K562 (cell line): ENCODE results near the gene RNF214. TPM values are rescaled to one million over a fixed set of nuclear protein-coding genes. Genes with fewer than 3 reads are reported as not detected.

Experiments
- ATAC-seq: fragments of 200-7000 bp; cut with Tn5 transposase; 3 replicates; pipeline ENCODE4 v1.9.1; 2020; ENCODE audit warnings: moderate library complexity
- BruUV-seq: library from RNA; stranded (reverse); fragments of 400-500 nt; replicated peaks from 2 replicates; lab custom pipeline; 2021; lab: Mats Ljungman, UMichigan
- CTCF ChIA-PET: fragments of 300-600 bp; formaldehyde crosslinking; extraction: SDS; loops from one replicate; lab custom pipeline; 2021; ENCODE audit warnings: low intra/inter-chr PET ratio; lab: Yijun Ruan, JAX
- POLR2A ChIA-PET: fragments of 300-600, 350-650 bp; sonication (Branson Sonifier 250); formaldehyde crosslinking; extraction: SDS; loops from one replicate; lab custom pipeline; 2021; ENCODE audit warnings: antibody characterized with exemption, inconsistent platforms; lab: Yijun Ruan, JAX
- DNase-seq, 4 experiments: peaks; one replicate each; pipeline versions ENCODE4 v3.0.0 to v3.0.0-alpha.2; 2011 to 2018; ENCODE audit warnings: low spot score in 3 of 4, mixed read lengths in 3 of 4; ENCODE audit errors: extremely low read depth in 1 of 4
- FAIRE-seq: peaks from 2 replicates; lab custom pipeline; 2011; peaks lifted over from hg19 to GRCh38; lab: Jason Lieb, UNC
- H2AFZ ChIP-seq: 2 replicates; pipeline ENCODE4 v1.6.0; 2011; ENCODE audit warnings: low read depth, low read length, control low read depth, inconsistent platforms
- H3K27ac ChIP-seq: fragments of 200-600 bp; 3 replicates; pipeline ENCODE4 v1.8.0; 2011; ENCODE audit warnings: low read depth, mild to moderate bottlenecking, control low read depth, inconsistent platforms, low read length, moderate library complexity, mixed read lengths; ENCODE audit errors: extremely low read depth
- H3K27me3 ChIP-seq, 2 experiments: fragments of 300-600 bp in 1 of 2; 2 replicates in 1 of 2; 3 replicates in 1 of 2; pipeline versions ENCODE4 v1.6.0 to v1.8.0; 2011; ENCODE audit warnings: inconsistent platforms in 2 of 2, low read length in 2 of 2, mild to moderate bottlenecking in 1 of 2, mixed read lengths in 1 of 2, moderate library complexity in 1 of 2; ENCODE audit not compliant: control insufficient read depth in 2 of 2, insufficient read depth in 2 of 2
- H3K36me3 ChIP-seq: fragments of 300-600 bp; 3 replicates; pipeline ENCODE4 v1.8.0; 2011; ENCODE audit warnings: mild to moderate bottlenecking, low read length, inconsistent platforms; ENCODE audit not compliant: control insufficient read depth, insufficient read depth
- H3K4me1 ChIP-seq, 2 experiments: fragments of 200-600 bp in 1 of 2; replicated peaks in 1 of 2; 2 replicates in 1 of 2; 3 replicates in 1 of 2; pipeline versions ENCODE4 v1.5.1 to v1.8.0; 2011; ENCODE audit warnings: inconsistent platforms in 2 of 2, low read length in 2 of 2, mild to moderate bottlenecking in 1 of 2, mixed read lengths in 1 of 2, moderate library complexity in 1 of 2; ENCODE audit not compliant: control insufficient read depth in 2 of 2, insufficient read depth in 2 of 2
- H3K4me2 ChIP-seq: 2 replicates; pipeline ENCODE4 v1.6.1; 2011; ENCODE audit warnings: low read length, control low read depth, inconsistent platforms, mixed read lengths; ENCODE audit not compliant: insufficient read depth
- H3K4me3 ChIP-seq: fragments of 200-600 bp; sonication (generic), shearing (Covaris generic); 2 replicates; pipeline ENCODE4 v1.5.1; 2016; ENCODE audit warnings: control low read depth, inconsistent platforms
- H3K79me2 ChIP-seq: fragments of 200-600 bp; 3 replicates; pipeline ENCODE4 v1.8.0; 2011; ENCODE audit warnings: low read length, inconsistent platforms; ENCODE audit not compliant: control insufficient read depth, insufficient read depth
- H3K9ac ChIP-seq, 2 experiments: 2 replicates each; pipeline versions ENCODE4 v1.6.0 to v1.6.1; 2011; ENCODE audit warnings: low read depth in 2 of 2, low read length in 2 of 2, control low read depth in 1 of 2, inconsistent platforms in 1 of 2, mild to moderate bottlenecking in 1 of 2, mixed read lengths in 1 of 2; ENCODE audit not compliant: insufficient read depth in 1 of 2
- H3K9me1 ChIP-seq: one replicate; pipeline ENCODE4 v1.6.0; 2011; ENCODE audit warnings: inconsistent platforms, mild to moderate bottlenecking, low read length, moderate library complexity; ENCODE audit not compliant: control insufficient read depth, insufficient read depth
- H3K9me3 ChIP-seq: replicated peaks from 2 replicates; pipeline ENCODE4 v1.5.1; 2011; ENCODE audit warnings: low read depth, low read length, inconsistent platforms; ENCODE audit not compliant: control insufficient read depth, insufficient read depth
- H4K20me1 ChIP-seq: replicated peaks from 2 replicates; pipeline ENCODE4 v1.6.1; 2011; ENCODE audit warnings: low read length, inconsistent platforms, mixed read lengths; ENCODE audit not compliant: control insufficient read depth, insufficient read depth
- ZHX1 ChIP-seq: fragments of 150-350 bp; conservative IDR thresholded peaks from 2 replicates; pipeline ENCODE4 v1.6.1; 2014; ENCODE audit warnings: low read length
- WGBS: fragments of 100-300 bp; shearing (Covaris generic); methylation state at CpG from one replicate; pipeline ENCODE4 v1.1.6; 2016; ENCODE audit warnings: low coverage, mixed read lengths; ENCODE audit not compliant: insufficient coverage; ENCODE audit errors: missing lambda C conversion rate; 5-methylcytosine and 5-hydroxymethylcytosine counted together
- in situ Hi-C: fragments of 300-500 bp; cut with MboI; formaldehyde crosslinking; loops from 4 replicates; pipeline ENCODE4 v1.15.0; 2018; ENCODE audit warnings: inconsistent platforms, mixed read lengths
- intact Hi-C: fragments of 100-400 bp; cut with micrococcal nuclease; formaldehyde crosslinking; loops from 2 replicates; pipeline ENCODE4 v1.14.2; 2022
- polyA plus RNA-seq, 8 experiments: library from polyadenylated mRNA; depleted of rRNA in 4 of 8; stranded (reverse) in 5 of 8; unstranded in 3 of 8; fragments of >200 nt; fragmentation: Nextera tagmentation in 2 of 8; fragmentation: Illumina TruSeq in 1 of 8; extraction: Ambion mirVana in 2 of 8; extraction: Trizol in 1 of 8; gene quantifications; 2 replicates each; pipeline versions ENCODE4 v1.2.1 to v1.2.3, GENCODE V29; 2011 to 2014; ENCODE audit warnings: inconsistent platforms in 1 of 8, missing spikeins in 1 of 8
- total RNA-seq, 7 experiments: library from RNA; depleted of rRNA in 6 of 7; stranded (reverse); fragments of >200 nt in 6 of 7; fragmentation: Illumina TruSeq in 2 of 7; extraction: Trizol in 2 of 7; gene quantifications; 2 replicates each; pipeline versions ENCODE4 v1.2.1 to v1.2.3, GENCODE V29; 2011 to 2021; ENCODE audit warnings: low replicate concordance in 1 of 7

Gene RNF214
- total and polyA plus RNA-seq, 9 of the 15 experiments (the other 6 are each of a cell fraction or from before 2014, with no cell fraction given): 6.6 to 24.8 (median 11.9) TPM

- Histone ChIP-seq H3K36me3 (no peaks in the 10 kb centered on the region), H3K27ac (no peak overlapping the region), H3K9me3 (no peaks in the 10 kb centered on the region), H3K79me2 (no peaks in the 10 kb centered on the region), H3K4me1 (peaks cover 0 to 10% of the 10 kb centered on the region in 2 experiments; a peak in 2 of 5 replicates), H3K9me1 (no peaks in the 10 kb centered on the region), H4K20me1 (peaks cover 3% of the 10 kb centered on the region; the same call in 1 of the 2 replicates), H3K4me2 (no peak overlapping the region), H2AFZ (no peak overlapping the region), H3K27me3 (peaks cover 23 to 74% of the 10 kb centered on the region in 2 experiments), H3K9ac (no peak overlapping the region), H3K4me3 (no peak overlapping the region)
- ChIA-PET CTCF (no interaction called here), POLR2A (interaction anchor here (0.6 to 1.6 kb wide), 3 partner anchors 10 to 18 kb away, joined by 3 to 8 read pairs (median 3); no protein-coding TSS in a partner anchor)
- 0% methylated on average over 4 of the region's 4 CpGs for WGBS
- DNase-seq: no peak
- TF ChIP-seq ZHX1: no peak
- intact Hi-C loops (no loop called here), in situ Hi-C loops (no loop called here)
- BruUV-seq: no TSS peak
- FAIRE-seq: no peak
- no peak for ATAC-seq
Measured at GRCh38 chr11:117303101-117303500, 70.6 kb downstream of the RNF214 start.
